Measurements from ENCODE around the gene LYPD6B. TPM values are rescaled to one million over a fixed set of nuclear protein-coding genes. Genes with fewer than 3 reads are reported as not detected.

LYPD6B gene
- total RNA-seq, 6 experiments from 2014 or later = 18.3 to 91.5 (median 23.2) TPM

GRCh38 chr2:149221002-149221401, 182.5 kb downstream of the LYPD6B start:
- Mint-ChIP-seq H3K9me3 (no peaks in the 10 kb centered on the region; the same call in 1 of the 2 replicates), H3K36me3 (ENCODE audit: low read depth) (peaks cover 2% of the 10 kb centered on the region; the same call in 1 of the 2 replicates), H3K27me3 (ENCODE audit: insufficient read depth) (no peaks in the 10 kb centered on the region), H3K27ac (no peak overlapping the region), H3K4me1 (ENCODE audit: low read depth) (peaks cover 29% of the 10 kb centered on the region), H3K4me3 (no peak overlapping the region)
- DNase-seq = no peak
- TF ChIP-seq CTCF (IDR thresholded peaks at IDR 0.05) = no peak

- no peak for TF ChIP-seq CTCF (IDR thresholded peaks at IDR 0.05)
- no peaks in the 10 kb centered on the region for H3K27me3 Mint-ChIP-seq (ENCODE audit: insufficient read depth)
- no peak for DNase-seq
- peaks cover 20% of the 10 kb centered on the region for H3K4me1 Mint-ChIP-seq (ENCODE audit: low read depth)
- H3K9me3 Mint-ChIP-seq = no peaks in the 10 kb centered on the region
- no peak overlapping the region for H3K27ac Mint-ChIP-seq
- peak overlapping the region; percentile 27; the same call in 1 of the 2 replicates for H3K4me3 Mint-ChIP-seq
- no peaks in the 10 kb centered on the region for H3K36me3 Mint-ChIP-seq (ENCODE audit: low read depth)
Measured at GRCh38 chr2:149221898-149222297, 183.4 kb downstream of the LYPD6B start.

- no peak overlapping the region for H3K27ac Mint-ChIP-seq
- no peaks in the 10 kb centered on the region; the same call in 1 of the 2 replicates for H3K27me3 Mint-ChIP-seq (ENCODE audit: insufficient read depth)
- DNase-seq = no peak
- no peak for TF ChIP-seq CTCF (IDR thresholded peaks at IDR 0.05)
- no peak overlapping the region for H3K4me3 Mint-ChIP-seq
- H3K9me3 Mint-ChIP-seq = no peaks in the 10 kb centered on the region
- no peaks in the 10 kb centered on the region for H3K36me3 Mint-ChIP-seq (ENCODE audit: low read depth)
- H3K4me1 Mint-ChIP-seq (ENCODE audit: low read depth) = peaks cover 18% of the 10 kb centered on the region
Measured at GRCh38 chr2:149223472-149224095, 185.1 kb downstream of the LYPD6B start.

- Mint-ChIP-seq H3K9me3 (no peaks in the 10 kb centered on the region), H3K4me1 (ENCODE audit: low read depth) (peaks cover 14% of the 10 kb centered on the region), H3K4me3 (no peak overlapping the region), H3K27me3 (ENCODE audit: insufficient read depth) (peaks cover 2% of the 10 kb centered on the region; the same call in 1 of the 2 replicates), H3K36me3 (ENCODE audit: low read depth) (no peaks in the 10 kb centered on the region), H3K27ac (no peak overlapping the region)
- no peak for TF ChIP-seq CTCF (IDR thresholded peaks at IDR 0.05)
- DNase-seq = no peak
Measured at GRCh38 chr2:149224543-149224942, 186.0 kb downstream of the LYPD6B start.

- H3K27ac Mint-ChIP-seq = no peak overlapping the region
- no peaks in the 10 kb centered on the region for H3K9me3 Mint-ChIP-seq
- peaks cover 2% of the 10 kb centered on the region; the same call in 1 of the 2 replicates for H3K27me3 Mint-ChIP-seq (ENCODE audit: insufficient read depth)
- H3K36me3 Mint-ChIP-seq (ENCODE audit: low read depth) = no peaks in the 10 kb centered on the region
- DNase-seq = no peak
- TF ChIP-seq CTCF (IDR thresholded peaks at IDR 0.05) = no peak
- H3K4me3 Mint-ChIP-seq = no peak overlapping the region
- H3K4me1 Mint-ChIP-seq (ENCODE audit: low read depth) = peaks cover 14% of the 10 kb centered on the region
Measured at GRCh38 chr2:149225446-149225845, 186.9 kb downstream of the LYPD6B start.

All from HFFc6 (cell line).